GM12874 (cell line): ENCODE results near the gene ATP6V0A1.

Experiments used
- CTCF ChIP-seq: IDR thresholded peaks from 2 replicates; pipeline ENCODE4 v1.5.1; 2011; ENCODE audit warnings: low read depth, mild to moderate bottlenecking, control low read depth, low read length, moderate library complexity; ENCODE audit not compliant: insufficient read depth

Gene ATP6V0A1

GRCh38 chr17:42519546-42520491 is 61.1 kb downstream of the ATP6V0A1 start:
- no peak for TF ChIP-seq CTCF

- TF ChIP-seq CTCF, result peak; percentile 51
These were observed 61.9 kb downstream of the ATP6V0A1 start for GRCh38 chr17:42520540-42520951.

GRCh38 chr17:42521036-42521435 is 62.4 kb downstream of the ATP6V0A1 start:
- TF ChIP-seq CTCF, result no peak

- no peak for TF ChIP-seq CTCF
These were observed 63.1 kb downstream of the ATP6V0A1 start for GRCh38 chr17:42521666-42522262.

GRCh38 chr17:42522263-42522790 is 63.6 kb downstream of the ATP6V0A1 start:
- TF ChIP-seq CTCF, result no peak

- no peak for TF ChIP-seq CTCF
These were observed 64.2 kb downstream of the ATP6V0A1 start for GRCh38 chr17:42522798-42523278.

GRCh38 chr17:42525221-42525620 is 66.5 kb downstream of the ATP6V0A1 start:
- TF ChIP-seq CTCF, result no peak
